Measurements from ENCODE around the gene TGFBR1.
"Not testable (repeated sequence)": the region's sequence is repeated elsewhere in the genome, so short reads cannot be mapped to it uniquely, and the experiment has no call there.

Gene TGFBR1

DNA sequence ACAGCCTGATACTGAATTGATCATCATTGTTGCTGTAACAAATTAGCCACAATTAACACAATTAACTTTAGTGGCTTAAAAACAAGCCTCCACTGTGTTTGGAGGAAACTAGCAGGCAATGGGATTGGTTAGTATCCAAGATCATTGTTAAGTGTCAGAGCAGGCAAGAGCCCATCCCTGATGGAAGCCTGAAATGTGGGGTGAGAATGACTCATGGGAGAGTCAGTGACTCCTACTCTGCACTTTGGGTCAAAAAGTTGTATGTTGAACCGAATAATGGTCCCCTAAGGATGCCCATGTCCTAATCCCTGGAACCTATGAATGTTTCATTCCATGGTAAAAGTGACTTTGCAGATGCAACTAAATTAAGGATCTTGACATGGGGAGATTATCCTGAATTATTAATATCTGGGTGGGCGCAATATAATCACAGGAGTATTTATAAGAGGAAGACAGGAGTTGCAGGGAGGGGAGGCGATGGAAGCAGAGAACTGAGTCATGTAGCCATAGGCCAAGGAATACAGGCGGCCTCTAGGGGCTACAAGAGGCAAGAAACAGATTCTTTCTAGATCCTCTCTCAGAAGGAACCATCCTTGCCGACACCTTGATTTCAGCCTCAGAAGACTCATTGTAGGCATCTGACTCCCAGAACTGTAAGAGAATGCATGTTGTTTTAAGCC is 88.0 kb downstream of the TGFBR1 start:
- DNase-seq = no peak

GRCh38 chr9:99193466-99193821 is 88.5 kb downstream of the TGFBR1 start:
- no peak for DNase-seq

GRCh38 chr9:99196484-99196883 is 91.6 kb downstream of the TGFBR1 start:
- DNase-seq = not testable (repeated sequence)

GRCh38 chr9:99197124-99197630 is 92.3 kb downstream of the TGFBR1 start:
- no peak for DNase-seq

DNA sequence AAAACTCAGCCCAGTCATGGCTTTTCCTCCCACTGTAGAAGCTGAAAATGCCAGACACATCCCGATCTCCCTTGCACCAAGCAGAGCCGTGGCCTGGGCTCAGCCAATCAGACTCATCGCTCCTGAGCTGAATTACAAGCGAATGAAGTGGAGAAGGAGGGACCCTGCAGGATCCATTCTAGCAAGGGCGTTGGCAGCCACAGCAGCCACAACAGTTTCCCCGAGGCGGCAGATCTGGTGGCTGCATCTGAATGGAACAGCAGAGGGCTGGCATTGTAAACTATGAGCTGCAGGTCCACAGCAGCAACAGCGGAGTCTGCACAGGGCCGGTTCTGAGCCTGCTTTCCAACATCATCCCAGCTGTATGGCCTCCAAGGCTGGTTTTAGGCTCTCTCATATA is 93.1 kb downstream of the TGFBR1 start:
- DNase-seq = no peak

DNA sequence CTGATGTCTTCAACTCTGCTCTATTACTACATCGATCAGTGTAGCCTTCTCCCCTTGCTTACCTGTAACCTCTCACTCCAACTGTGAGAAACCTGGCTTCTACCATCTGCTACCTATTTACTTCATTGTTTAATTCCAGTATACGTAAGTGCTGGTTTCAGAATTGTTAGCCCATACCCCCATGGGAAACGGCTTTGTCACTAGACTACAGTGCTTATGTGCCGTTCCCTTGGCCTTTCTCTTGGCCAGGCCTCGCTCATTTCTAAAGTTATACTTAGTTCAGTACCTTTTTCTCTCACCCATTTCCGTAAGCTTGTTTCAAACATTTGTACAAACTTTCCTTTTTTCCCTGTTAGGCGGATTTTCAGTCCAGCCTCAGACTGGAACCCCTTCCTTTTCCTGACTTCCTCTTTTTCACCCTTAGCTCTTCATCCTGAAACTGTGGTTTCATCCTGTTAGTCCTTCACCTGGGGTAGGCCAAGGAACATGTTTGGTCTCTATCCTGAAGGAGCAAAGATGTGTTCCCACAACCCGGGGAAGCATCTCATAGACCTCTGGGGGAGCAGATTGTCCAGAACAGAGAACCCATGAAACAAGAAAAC is 95.1 kb downstream of the TGFBR1 start:
- DNase-seq = no peak

DNA sequence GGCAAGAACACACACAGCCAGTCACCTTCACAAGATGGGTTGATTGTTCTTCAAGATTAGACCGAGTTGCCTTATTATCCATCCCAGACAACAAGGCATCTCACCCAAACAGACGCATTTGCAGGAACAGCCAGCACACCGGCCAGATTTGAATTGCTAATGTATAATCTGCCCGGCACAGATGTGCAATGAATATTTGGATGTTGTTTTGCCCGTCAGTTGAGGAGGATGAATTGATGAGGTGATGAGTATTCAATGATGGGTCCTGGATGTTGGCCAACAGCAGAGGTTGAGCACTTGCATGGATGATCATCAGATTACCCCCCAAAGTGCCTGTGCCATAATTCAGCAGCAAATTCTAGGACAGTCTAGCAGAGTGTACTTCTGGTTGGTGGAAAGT is 96.7 kb downstream of the TGFBR1 start:
- DNase-seq = no peak
